HG03159 (cell line): ENCODE data around the gene GNG2.

Source experiments
- ATAC-seq: cut with Tn5 transposase; IDR thresholded peaks from one replicate; pipeline ENCODE4 v1.9.1; 2021; ENCODE audit warnings: mild to moderate bottlenecking, moderate library complexity; ENCODE audit not compliant: unreplicated experiment

GNG2 gene

DNA sequence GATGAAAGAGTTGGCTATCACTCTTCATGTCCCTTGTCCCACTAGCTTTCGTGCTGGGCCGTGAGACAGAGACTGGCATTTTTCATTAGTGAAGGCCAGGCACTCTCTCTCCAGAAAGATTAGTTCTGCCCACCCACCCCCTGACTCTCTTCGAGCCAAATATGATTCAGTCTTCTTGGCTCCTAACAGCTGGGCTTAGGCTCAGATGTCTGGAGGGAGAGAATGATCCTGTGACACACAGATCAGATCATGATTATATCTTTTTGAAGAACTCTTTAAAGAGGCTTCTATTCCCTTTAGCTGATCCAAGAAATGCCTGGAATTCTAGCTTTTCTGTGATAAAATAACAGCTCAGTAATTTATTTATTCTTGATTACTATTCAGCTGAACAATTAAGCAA, 5.2 kb upstream of the GNG2 start:
- no peak for ATAC-seq

DNA sequence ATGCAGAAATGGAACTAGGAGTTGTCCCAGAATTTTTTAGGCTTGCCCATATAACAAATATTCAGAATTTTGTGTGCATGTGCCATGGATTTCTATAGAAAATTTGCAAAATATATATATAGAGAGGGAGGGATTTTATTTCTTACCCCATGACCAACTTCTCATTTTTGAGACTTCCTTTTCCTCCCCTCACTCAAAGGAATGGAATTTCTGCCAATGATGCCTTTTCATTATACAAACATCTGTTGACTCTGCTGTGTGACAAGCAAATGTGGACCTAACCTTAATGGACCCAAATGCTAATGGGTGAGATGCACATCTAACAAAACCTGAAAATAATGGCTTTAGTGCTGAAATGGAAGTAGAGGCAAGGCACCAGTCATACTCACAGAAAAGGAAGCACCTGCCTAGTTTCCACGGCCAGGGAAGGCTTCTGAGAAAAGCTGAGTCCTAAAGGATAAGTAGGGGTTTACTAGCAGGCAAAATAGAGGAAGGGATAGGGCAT, 3.6 kb upstream of the GNG2 start:
- ATAC-seq: no peak

DNA sequence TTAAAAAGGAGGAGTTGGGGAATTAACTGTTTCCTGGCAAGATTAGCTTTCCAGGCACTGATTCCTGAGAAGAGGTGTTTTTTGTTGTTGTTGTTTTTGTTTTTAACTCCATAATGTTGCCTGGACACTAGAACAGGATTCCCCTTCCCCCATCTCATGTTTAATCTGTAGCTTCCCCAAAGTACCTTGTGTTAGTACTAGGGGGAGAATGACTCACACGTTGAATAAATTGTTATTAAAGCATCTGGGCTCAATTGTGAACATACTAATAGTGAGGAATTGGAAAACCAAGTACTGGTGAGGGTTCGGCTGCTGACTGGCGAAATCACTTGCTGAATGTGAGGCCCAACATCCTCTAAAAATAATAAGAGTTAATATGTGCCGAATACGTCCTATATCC, 1.3 kb upstream of the GNG2 start:
- no peak for ATAC-seq

DNA sequence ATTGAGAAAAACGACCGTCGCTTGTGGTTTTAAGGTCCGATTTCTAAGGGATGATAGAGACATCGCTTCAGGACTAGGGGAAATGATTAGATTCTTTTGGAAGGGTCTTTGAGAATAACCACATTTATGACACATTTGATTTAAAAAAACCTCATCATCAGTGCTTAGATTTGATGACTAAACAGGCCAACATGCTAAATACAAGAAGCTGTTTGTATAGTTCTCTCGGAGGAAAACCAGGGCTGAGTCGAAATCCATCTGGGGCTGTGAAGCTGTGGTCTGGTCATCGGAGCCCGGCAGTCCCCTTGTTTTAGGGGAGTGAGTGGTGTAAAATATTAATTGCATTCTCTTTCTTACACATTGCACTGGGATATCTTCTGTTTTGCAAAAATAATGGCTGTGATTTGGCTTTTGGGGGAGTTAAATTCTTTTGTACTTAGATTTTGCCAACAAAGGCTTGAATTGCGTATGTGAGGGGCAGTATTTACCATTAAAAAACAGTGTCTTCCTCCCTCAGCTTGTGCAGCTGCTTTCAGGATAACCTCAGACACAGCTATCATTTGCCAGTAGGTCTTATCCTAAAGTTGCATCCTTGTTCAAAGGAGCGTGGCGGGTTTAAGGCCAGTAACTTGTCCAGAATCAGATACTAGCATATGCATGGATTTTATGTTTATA, 550 bp downstream of the GNG2 start:
- ATAC-seq: no peak

DNA sequence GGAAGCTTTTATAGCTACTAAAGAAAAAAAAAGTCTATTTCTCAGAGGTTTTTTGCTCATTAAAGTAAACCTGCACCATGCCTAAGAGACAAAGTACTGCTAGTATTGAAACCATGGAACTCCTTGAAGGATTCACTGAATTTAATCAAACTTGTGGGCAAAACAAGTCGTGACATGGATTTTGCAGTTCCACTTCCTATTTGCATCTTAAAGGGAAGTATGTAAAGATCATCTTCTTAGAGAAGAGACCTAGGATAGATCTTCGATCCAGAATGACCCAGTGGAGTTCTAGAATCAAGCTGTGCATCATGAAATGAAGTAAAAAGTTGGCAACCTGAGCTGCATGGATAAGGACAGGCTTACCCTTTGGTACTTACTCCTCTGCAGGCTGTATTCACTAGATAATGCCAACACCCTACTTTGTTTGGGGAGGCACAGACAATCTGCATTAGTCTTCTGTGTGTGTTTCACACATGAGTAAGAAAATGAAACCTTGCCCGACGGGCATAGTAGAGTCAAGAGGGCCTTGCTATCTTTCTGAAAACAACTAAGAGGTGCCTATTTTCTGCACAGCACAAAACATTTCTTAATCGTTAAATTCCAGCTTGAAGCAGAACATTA, 1.9 kb downstream of the GNG2 start:
- ATAC-seq: no peak

DNA sequence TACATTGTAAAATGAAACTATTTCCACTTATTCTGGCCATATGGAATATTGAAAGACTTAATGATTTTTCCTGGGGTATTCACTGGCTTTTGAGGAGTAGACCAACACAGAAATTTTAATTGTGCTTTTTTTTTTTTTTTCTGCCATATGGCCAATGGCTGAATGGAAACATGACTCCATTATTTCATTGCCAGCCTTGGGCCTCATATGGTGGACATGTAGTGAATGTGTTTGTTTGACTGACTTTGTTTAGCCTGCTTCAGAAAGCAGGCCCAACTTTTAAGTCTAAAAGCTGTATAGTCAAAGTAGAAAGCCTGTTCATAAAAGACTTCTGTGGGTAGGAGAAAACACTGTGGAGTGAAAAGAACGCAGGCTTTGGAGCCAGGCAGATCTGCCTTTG, 2.4 kb downstream of the GNG2 start:
- ATAC-seq: no peak

DNA sequence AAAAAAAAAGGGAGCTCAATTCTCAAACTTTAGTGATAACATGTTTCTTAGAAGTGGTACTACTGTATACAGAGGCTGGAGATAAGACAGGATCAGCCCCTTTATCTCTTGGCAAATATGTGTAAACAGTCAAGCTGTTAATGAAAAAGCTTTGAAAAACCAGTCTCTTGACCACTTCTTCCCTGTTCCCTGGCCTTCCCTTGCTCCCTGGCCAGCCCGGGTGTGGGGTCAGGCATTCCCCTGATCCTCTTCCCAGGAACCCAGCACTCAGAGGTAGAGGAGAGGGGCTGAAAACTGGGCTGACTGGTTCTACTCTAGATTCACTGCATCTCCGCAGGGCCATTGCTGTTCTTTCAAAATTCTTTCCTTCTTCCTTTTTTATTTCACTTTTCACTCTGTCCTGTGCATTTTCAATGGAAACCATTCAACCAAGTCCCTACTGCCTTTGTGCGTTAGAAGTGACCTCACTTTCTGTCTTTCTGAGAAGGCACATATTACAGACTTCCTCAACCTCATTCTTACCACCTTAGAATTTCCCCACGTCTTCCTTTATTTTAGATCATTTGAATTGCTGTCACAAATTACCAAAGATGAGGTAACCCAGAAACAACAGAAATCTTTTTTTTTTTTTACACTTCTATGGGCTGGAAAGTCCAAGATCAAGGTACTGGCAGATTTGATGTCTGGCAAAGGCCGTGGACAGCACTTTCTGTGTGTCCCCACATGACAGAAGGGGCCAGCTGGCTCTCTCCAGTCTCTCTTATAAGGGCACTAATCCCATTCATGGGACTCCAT, 5.7 kb downstream of the GNG2 start:
- peak; percentile 51 for ATAC-seq

DNA sequence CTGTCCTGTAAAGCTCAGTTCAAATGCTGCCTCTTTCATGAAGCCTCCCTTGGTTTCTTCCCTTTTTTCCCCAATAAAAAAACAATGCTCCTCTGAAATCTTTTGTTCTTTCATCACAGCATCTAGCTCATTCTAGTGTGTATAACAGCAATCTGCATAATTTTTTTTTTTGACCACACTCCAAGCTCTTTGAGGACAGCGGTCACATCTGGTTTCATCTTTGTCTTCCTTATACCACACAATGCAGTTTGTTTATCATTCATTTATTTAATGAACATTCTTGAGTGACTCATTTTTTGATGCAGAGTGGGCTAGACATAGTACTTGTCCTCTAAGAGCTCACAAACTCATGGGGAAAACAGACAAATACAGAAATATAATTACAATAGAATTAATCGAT, 7.3 kb downstream of the GNG2 start:
- ATAC-seq: no peak

DNA sequence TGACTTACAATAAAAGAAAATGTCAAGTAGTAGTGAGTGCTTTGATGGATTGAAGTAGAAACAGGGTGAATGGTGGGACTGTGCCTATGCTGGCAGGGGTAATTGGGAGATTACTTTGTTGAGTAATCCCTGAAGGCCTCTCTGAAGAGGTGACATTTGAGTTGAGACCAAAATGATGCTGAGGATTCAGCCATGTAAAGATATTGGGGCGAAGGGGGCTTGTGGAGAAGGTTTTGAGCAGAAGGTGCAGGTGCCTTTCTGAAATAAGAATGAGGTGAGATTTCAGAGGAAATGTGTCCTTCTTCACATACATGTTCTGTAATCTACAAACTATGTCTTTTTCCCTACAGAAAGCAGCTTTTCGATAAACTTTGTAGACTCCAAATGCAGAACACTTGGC, 8.0 kb downstream of the GNG2 start:
- ATAC-seq: no peak

DNA sequence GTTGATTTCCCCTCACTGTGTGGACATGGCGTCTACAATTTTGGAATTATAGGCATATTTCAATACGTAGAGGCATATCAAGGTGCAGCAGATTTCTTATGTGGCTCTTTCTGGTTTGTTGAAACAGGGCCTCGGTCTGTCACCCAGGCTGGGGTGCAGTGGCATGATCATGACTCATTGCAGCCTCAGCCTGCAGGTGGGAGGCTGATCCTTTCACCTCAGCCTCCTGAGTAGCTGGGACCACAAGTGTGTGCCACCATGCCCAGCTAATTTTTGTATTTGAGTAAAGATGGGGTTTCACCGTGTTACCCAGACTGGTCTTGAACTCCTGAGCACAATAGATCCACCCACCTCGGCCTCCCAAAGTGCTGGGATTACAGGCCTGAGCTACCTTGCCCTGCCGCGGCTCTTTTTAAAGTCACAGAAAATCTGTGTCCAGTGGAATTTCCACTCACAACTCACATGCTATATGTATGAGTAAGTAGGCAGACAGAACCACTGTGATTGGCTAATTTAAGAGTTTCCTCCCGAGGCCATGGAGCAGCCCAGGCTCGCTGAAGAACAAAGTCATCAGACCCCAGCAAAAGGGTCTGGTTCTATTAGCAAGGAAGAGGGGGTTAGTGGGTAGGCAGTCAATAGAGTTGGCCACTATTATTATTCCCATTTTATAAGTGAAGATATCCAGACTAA, 9.1 kb downstream of the GNG2 start:
- no peak for ATAC-seq

DNA sequence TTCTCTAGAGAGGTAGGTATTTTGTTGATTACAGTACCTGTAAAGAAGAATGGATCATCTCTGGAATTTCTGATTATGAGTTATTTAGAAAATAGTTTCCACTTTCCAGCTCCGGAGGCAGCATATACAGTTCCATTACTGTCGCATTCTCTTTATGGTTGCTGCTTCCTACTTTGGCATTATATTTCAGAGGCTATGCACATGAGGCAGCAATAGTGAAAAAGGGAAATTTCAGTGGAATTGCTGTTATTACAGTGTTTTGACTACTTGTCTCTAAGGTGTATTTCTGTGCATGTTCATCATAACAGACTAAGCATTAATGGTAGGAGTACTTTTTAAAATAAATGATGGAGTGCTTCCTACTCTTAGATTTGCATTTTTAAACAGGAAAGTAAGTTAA, 10.2 kb downstream of the GNG2 start:
- ATAC-seq: no peak

DNA sequence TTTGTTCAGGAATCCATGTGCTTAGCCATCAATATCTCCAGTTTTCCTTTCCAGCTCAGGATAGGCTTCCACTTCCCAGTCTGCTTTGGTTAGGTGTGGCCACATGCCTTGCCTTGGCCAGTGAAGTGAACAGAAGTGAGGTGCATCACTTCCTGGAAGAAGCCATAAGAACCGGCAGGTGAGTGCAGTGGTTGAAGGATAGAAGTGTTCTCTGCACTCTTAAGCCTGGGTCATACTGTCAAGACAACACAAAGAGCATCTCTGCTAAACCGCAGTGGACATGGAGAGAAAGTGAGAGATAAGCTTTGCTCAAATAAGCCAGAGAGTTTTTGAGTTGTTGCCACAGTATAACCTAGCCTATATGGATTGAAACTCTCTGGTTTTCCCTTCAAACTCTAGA, 11.4 kb downstream of the GNG2 start:
- ATAC-seq: no peak

DNA sequence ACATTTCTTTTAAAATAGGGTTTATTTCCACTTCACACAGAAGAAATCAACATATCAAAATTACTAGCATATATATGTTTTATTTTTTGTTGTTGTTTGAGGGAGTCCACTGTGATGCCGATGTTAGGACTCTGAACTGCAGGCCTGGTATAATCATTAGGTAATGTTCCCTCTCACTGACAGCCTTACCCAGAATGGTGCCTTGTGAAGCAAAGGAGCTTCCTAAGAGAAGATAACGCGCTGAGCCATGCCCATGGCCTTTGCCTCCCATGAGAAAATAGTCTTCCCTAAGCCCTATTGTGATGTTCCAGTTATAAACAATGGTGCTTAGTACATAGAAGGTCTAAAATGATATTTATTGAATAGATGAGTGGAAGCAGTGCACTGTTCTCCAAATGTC, 12.0 kb downstream of the GNG2 start:
- no peak for ATAC-seq

DNA sequence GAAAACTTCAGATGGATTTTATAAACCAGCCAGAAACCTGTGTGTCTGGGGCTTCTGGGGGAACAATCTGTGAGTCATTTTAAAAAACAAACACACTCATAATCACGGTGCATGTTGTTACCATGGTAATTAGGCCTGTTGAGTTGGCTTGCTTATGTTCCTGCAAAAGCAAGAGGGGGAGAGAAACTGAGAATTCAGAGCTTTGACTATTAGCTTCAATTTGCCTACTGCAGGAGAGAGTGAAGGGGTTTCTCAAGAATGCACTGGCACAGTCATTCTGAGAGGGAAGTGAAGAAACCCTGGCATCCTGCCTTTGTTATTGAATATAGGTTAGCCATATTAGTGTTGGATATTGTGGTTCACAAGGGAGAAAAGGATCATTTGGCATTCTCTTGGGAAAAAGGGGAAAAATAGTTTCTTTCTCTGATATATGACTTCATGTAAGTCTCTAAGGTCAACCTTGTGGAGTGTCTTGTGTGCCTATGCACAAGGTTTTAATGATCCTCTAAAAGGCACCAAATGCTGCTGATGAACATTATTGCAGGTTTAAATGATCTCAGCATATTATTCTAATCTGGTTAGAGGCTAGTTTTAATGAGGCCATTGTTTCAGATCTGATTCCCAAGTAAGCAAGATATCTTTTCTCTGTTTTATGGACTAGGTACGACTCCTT, 12.9 kb downstream of the GNG2 start:
- ATAC-seq: peak; percentile 92

DNA sequence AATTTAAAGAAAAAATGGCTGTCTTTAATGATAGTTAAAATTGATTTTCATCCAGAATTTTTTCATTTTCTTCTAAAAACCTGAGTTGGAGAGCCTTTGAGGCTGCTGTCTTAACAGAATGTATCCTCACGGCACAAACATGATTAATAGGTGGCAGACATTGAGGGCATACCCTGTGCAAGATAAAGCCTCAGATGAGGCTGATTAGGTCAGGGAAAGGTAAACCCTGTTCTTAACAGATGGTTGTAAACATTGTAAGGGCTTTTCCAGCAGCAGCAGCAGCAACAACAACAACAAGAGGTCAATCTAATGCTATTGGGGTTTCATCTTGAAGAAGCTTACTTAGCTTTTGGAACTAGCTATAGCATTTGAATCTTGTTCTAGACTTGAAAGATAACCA, 17.4 kb downstream of the GNG2 start:
- no peak for ATAC-seq

DNA sequence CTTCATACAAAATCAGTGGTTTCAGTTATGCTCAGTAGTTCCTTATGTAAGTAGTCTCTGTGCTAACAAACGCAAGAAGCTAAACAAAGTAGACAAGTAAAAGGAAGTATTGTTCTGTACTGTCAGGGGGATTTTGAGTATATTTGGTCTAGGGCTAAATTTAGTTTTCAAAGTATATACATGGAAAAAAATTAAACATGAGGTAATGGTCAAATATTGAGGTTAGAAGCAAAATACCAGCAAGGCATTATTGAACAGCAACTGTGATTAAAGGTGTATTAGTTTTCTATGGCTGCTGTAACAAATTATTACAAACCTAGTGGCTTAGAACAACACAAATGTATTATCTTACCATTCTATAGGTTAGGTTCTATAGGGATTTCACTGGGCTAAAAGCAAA, 18.8 kb downstream of the GNG2 start:
- no peak for ATAC-seq

DNA sequence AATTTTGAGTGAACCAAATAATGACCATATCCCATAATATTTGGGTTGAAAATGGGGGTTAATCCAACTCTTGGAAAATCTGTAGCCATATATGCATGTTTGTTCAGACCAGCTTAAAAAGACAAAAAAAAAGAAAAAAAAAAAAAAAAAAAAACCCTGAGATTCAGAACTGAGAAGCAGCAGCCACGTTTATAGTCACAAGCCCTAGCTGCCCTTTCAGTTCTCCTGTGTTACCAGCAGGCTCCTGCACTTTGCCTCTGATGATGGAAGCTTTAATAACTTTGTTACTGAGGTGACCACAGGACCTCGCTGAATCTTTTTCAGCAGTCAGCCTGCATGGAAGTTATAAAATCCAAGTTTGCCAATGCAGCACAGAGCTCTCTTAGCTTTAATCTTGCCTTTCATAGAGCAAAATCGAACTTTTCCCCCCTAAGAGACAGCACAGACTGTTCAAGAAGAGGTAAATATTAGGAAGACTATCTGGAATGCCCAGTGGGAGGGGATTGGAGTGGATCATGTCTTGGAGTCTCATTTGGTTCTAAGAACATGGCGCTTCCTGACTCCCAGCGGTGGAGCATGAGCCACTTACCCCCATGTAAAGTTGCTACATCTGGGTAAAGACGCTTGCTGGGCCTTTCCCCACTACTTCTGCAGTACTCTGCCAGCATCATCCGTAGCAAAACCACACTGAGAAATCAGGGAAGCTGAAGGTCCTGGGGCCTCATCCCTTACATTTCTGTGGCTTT, 20.6 kb downstream of the GNG2 start:
- peak; percentile 47 for ATAC-seq

DNA sequence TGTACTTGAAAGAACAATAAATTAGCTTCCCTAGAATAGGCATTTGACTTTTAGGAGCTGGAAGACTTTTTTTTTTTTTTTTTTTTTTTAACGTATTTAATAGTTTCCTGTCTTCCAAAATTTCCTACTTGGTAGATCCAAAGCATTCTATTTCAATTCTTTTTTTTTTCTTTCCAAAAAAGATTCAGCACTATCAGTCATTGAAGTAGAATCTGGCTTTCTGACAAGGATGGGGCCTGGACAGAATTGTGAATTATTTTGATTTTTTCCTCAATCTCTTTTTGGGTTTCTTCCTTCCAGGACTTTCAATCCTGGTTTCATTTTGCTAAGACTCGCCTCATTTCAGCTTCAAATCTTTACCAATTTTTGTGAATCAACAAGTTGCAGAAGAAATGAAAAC, 21.2 kb downstream of the GNG2 start:
- no peak for ATAC-seq

DNA sequence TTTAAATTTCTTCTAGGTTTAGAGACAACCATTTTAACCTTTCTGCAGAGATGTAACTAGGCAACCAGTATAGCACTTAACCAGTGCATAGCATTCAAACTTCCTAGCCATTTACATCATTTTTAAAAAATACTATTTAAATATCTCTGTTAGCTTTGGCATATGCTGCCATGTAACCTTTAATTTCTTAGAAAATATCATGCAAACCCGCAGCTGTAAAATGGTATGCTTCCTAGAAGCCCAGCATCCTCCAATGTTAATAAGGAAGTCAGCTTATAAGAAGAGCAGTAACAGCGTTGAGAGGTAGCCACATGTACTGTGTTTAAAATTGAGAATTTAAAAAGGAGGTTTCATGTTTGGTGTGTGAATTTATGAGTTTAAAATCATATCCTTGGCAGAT, 22.8 kb downstream of the GNG2 start:
- no peak for ATAC-seq
